Subcutaneous abdominal adipose tissue (tissue), 5 donors: ENCODE data around the gene GLRB.
"Not testable (repeated sequence)": the region's sequence is repeated elsewhere in the genome, so short reads cannot be mapped to it uniquely, and the experiment has no call there.

ENCODE experiments used
- H3K27ac ChIP-seq: one replicate; pipeline ENCODE4 v1.7.0; 2013; ENCODE audit warnings: low read depth, mild to moderate bottlenecking, inconsistent platforms, low read length, moderate library complexity
- H3K27me3 ChIP-seq, 5 donors: one replicate each; pipeline ENCODE4 v1.7.0; 2013; ENCODE audit warnings: low read length in 5 of 5, inconsistent platforms in 1 of 5; ENCODE audit not compliant: control insufficient read depth in 5 of 5, insufficient read depth in 4 of 5
- H3K36me3 ChIP-seq, 5 donors: one replicate each; pipeline ENCODE4 v1.7.0; 2013; ENCODE audit warnings: low read length in 5 of 5; ENCODE audit not compliant: control insufficient read depth in 5 of 5, insufficient read depth in 5 of 5
- H3K4me1 ChIP-seq, 5 donors: one replicate each; pipeline ENCODE4 v1.7.0; 2013; ENCODE audit warnings: low read length in 5 of 5, mild to moderate bottlenecking in 3 of 5, moderate library complexity in 1 of 5; ENCODE audit not compliant: control insufficient read depth in 5 of 5, insufficient read depth in 5 of 5
- H3K4me3 ChIP-seq, 5 donors: one replicate each; pipeline ENCODE4 v1.7.0; 2013; ENCODE audit warnings: low read length in 5 of 5, low read depth in 1 of 5
- H3K9ac ChIP-seq, 5 donors: one replicate each; pipeline ENCODE4 v1.7.0; 2013; ENCODE audit warnings: low read length in 5 of 5, mild to moderate bottlenecking in 4 of 5, moderate library complexity in 3 of 5
- H3K9me3 ChIP-seq, 5 donors: one replicate each; pipeline ENCODE4 v1.7.0; 2013; ENCODE audit warnings: low read length in 5 of 5; ENCODE audit not compliant: control insufficient read depth in 5 of 5
- donor health status: healthy.
- donor health status: healthy.
- donor health status: healthy.
- donor health status: healthy.
- donor health status: healthy.

The GLRB gene

DNA sequence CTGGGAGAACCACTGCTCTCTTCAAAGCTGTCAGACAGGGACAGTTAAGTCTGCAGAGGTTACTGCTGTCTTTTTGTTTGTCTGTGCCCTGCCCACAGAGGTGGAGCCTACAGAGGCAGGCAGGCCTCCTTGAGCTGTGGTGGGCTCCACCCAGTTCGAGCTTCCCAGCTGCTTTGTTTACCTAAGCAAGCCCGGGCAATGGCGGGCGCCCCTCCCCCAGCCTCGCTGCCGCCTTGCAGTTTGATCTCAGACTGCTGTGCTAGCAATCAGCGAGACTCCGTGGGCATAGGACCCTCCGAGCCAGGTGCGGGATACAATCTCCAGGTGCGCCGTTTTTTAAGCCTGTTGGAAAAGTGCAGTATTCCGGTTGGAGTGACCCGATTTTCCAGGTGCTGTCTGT lies 104.3 kb downstream of the GLRB start:
- H3K27me3 ChIP-seq, H3K4me1 ChIP-seq, H3K27ac ChIP-seq, H3K4me3 ChIP-seq, H3K36me3 ChIP-seq, H3K9me3 ChIP-seq, H3K9ac ChIP-seq: not testable (repeated sequence)

DNA sequence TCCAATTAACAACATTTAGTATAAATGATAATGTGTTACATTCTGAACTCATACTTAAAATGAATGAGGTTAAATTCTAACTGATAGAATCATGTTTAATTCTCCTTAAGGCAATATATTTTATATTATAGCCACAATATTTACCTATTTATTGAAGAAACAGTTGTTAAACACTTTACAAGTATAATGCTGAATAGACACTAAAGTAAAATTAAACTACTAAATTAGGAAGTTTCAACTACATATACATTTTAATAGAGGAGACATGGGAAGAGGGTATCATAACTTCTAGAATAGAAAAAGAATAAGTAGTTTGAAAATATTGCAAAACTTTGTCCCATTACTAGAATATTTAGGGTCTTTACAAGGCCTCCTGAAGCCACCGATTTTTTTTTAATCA lies 108.3 kb downstream of the GLRB start:
- no peak overlapping the region for H3K9ac ChIP-seq
- no peaks in the 10 kb centered on the region for H3K4me1 ChIP-seq
- no peak overlapping the region for H3K27ac ChIP-seq
- no peaks in the 10 kb centered on the region for H3K36me3 ChIP-seq
- peaks cover 0 to 5% (median 0%) of the 10 kb centered on the region in 5 donors for H3K9me3 ChIP-seq
- H3K4me3 ChIP-seq: no peak overlapping the region
- no peaks in the 10 kb centered on the region for H3K27me3 ChIP-seq

DNA sequence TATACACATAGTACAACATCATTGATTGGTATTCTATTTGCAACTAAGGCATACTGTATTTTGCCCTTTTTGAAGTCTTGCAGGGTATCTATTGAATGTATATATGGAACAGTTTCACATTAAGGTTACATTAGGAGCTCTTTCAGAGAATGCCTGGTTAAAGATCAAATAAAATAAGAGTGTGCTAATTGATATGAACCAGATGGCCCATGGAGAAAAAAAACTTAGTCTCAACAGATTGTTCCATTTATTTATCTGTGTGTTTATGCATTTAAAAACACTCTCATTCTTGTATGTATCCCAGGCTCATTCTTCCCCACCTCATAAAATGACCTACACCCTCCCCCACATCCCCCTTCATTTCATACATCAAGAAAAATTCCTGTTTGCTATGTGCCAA lies 109.4 kb downstream of the GLRB start:
- no peak overlapping the region for H3K27ac ChIP-seq
- H3K9me3 ChIP-seq: peaks cover 0 to 5% (median 0%) of the 10 kb centered on the region in 5 donors
- no peak overlapping the region for H3K4me3 ChIP-seq
- H3K4me1 ChIP-seq: no peaks in the 10 kb centered on the region
- H3K36me3 ChIP-seq: no peaks in the 10 kb centered on the region
- no peak overlapping the region for H3K9ac ChIP-seq
- no peaks in the 10 kb centered on the region for H3K27me3 ChIP-seq

DNA sequence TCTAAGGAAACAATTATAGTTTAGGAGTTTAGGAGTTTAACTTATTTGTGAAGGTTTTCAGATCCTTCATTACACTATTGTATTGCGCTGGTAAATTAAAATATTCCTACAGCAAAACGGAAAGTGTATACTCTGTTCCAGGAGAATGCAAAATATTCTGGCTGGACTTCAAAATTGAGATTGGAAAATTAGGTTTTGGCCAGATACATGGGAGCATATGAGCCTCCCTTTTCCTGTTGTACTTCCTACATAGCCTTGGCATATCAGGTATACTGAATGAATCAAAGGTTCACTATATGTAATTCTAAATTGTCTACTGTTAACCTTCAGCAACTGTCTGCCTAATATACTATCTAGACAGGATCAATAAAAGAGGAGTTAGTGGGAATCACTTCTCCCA lies 119.4 kb downstream of the GLRB start:
- Histone ChIP-seq H3K36me3 (no peaks in the 10 kb centered on the region), H3K27ac (no peak overlapping the region), H3K9ac (no peak overlapping the region), H3K9me3 (no peaks in the 10 kb centered on the region), H3K27me3 (no peaks in the 10 kb centered on the region), H3K4me3 (no peak overlapping the region), H3K4me1 (no peaks in the 10 kb centered on the region)

DNA sequence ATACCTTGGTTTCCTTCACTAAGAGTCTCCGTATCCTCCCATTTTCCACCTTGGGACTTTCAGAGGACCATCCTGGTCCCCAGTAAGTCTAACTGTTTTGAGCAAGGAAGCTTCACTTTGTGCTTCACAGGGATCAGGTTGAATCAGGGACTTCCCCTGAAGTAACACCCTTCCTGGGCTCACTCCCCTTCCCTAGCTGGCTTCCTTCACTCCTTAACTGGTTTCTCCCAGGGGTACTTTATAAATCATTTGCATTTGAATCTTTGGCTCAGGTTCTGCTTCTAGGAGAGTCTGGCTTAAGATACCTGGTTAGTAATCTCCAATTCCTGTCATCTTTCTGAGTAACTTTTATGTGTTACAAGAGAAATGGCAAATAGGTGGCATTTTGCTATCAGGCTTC lies 120.1 kb downstream of the GLRB start:
- H3K9ac ChIP-seq: no peak overlapping the region
- H3K4me1 ChIP-seq: no peaks in the 10 kb centered on the region
- no peaks in the 10 kb centered on the region for H3K27me3 ChIP-seq
- no peak overlapping the region for H3K27ac ChIP-seq
- no peak overlapping the region for H3K4me3 ChIP-seq
- H3K36me3 ChIP-seq: no peaks in the 10 kb centered on the region
- no peaks in the 10 kb centered on the region for H3K9me3 ChIP-seq

DNA sequence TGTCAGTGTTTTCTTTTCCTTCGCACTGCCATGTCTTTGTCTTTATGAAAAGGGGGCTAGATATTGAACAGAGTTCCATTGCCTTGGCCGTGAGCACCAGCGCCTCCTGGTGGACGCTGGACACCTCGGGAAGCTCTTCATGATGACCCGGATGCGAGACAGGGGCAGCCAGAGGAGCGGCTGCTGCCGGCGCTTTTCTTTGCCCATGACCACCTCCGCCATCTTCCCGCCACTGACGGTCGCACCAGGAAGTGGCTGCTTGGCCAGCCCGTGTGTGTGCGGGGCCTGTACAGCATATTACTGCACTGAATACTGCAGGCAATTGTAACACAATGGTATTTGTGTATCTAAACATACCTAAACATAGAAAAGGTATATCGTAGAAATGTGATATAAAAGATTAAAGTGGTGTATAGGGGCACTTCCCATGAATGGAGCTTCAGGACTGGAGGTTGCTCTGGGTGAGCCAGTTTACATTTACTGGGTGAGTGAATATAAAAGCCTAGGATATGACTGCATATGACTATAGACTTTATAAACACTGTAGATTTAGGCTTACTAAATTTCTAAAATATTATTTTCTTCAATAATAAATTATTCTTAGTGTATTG lies 128.8 kb downstream of the GLRB start:
- H3K27ac ChIP-seq: no peak overlapping the region
- peaks cover 0 to 3% (median 0%) of the 10 kb centered on the region in 5 donors for H3K9me3 ChIP-seq
- peaks cover 0 to 5% (median 0%) of the 10 kb centered on the region in 5 donors for H3K27me3 ChIP-seq
- H3K9ac ChIP-seq: no peak overlapping the region
- H3K4me1 ChIP-seq: no peaks in the 10 kb centered on the region
- no peaks in the 10 kb centered on the region for H3K36me3 ChIP-seq
- no peak overlapping the region for H3K4me3 ChIP-seq

DNA sequence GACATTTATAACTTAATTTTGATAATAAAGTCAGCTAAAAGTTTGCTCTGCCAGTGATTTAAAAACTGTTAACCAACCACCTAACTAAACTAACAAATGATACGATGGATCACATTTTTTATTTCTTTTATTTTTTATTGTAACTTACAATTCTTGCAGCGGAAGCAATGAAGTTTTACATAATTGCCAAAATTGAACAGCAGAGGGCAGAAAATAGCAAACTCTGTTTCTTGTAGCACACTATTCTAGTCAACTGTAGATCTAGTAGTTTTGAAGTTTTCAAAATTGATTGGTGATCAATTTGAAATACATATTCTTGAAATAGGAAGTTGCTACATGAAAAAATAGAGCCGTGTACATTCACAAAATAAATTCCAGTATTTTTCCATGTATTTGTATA lies 141.8 kb downstream of the GLRB start:
- peaks cover 0 to 19% (median 15%) of the 10 kb centered on the region in 5 donors for H3K4me1 ChIP-seq
- no peak overlapping the region for H3K9ac ChIP-seq
- H3K36me3 ChIP-seq: no peaks in the 10 kb centered on the region
- peaks cover 24 to 36% (median 31%) of the 10 kb centered on the region in 5 donors for H3K27me3 ChIP-seq
- H3K27ac ChIP-seq: no peak overlapping the region
- no peak overlapping the region for H3K4me3 ChIP-seq
- no peaks in the 10 kb centered on the region for H3K9me3 ChIP-seq

DNA sequence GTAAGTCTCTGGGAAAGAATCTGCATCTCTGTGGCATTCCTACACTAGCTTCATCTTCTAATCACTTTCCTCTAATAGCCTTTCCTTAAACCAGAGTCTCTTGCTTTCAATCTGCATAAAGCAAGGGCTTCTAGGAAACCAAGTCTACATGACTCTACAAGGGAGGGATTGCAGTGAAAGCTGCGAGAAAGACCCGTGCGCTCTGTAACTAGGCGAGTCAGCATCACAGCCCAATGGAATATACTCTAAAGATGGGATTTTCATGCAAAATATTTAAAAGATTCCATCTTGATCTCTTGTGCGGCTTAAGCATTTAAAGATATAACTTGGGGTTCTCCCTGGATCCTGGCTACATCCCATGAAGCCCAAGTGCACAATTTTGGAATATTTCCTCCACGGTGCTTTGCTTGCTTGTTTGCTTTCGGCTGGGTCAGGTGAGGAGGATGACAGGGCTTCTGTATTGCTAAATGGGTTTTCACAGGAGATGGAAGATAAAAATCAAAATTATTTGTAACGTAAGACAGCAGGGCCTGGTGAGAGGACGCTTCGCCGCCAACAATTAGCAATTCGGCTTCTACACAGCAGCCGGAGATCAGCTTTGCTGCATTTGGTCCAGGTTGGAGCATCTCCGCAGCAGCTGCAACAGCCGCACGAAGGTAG lies 143.9 kb downstream of the GLRB start:
- Histone ChIP-seq H3K27me3 (peaks cover 27 to 43% (median 32%) of the 10 kb centered on the region in 5 donors), H3K36me3 (no peaks in the 10 kb centered on the region), H3K4me3 (peak overlapping the region in 2 of 5 donors; percentile 39 to 50), H3K27ac (no peak overlapping the region), H3K9me3 (no peaks in the 10 kb centered on the region), H3K9ac (no peak overlapping the region), H3K4me1 (peaks cover 0 to 21% (median 17%) of the 10 kb centered on the region in 5 donors)

DNA sequence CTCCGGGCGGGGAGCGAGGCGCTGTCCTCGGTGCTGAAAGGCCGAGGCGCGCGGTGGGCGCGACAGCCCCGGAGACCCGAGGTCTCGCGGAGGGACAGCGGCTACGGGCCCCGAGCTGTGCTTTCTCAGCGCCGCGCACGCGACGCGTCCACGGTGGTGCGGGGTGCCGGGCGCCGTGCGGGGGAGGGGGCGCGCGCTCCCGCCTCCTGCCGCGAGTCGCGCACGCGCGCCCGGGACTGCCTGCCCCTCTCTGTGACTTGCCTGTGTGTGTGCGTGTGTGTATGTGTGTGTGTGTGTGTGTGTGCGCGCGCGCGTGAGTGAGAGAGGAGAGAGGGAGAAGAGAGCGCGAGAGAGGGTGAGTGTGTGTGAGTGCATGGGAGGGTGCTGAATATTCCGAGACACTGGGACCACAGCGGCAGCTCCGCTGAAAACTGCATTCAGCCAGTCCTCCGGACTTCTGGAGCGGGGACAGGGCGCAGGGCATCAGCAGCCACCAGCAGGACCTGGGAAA lies 144.5 kb downstream of the GLRB start, which contains the start of gene GRIA2:
TSS of gene GRIA2 (plus strand) at position 358 of the 511 bp plus-strand sequence. CDS start 315 bp downstream, outside the sequence.
- H3K9ac ChIP-seq: no peak within 1 kb of the TSS
- H3K27ac ChIP-seq: no peak within 1 kb of the TSS
- peaks cover 27 to 43% (median 31%) of the 10 kb centered on the region in 5 donors for H3K27me3 ChIP-seq

DNA sequence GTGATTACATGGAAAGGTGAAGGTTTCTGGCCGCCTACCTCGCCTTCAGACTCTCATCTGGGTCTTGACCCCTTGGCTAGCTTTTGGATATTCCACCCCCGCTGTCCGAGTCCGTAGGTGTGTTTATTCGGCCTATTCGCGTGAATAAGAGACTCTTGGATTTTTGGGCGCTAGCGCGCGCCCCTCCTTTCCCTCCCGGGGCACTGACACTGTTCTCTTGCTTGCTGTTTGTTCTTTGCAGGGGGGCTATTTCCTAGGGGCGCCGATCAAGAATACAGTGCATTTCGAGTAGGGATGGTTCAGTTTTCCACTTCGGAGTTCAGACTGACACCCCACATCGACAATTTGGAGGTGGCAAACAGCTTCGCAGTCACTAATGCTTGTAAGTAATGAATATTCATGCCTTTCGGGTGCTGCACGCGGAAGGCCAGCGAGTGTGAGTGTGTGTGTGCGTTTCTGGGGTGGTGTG lies 145.5 kb downstream of the GLRB start:
- Histone ChIP-seq H3K4me1 (peaks cover 0 to 21% (median 17%) of the 10 kb centered on the region in 5 donors), H3K27ac (no peak overlapping the region), H3K27me3 (peaks cover 27 to 43% (median 31%) of the 10 kb centered on the region in 5 donors), H3K9ac (no peak overlapping the region), H3K36me3 (no peaks in the 10 kb centered on the region), H3K9me3 (no peaks in the 10 kb centered on the region), H3K4me3 (peak overlapping the region in 2 of 5 donors; percentile 38 to 53)

More for the DNA sequence above, 144.5 kb downstream of the GLRB start, which contains the start of gene GRIA2:
- H3K4me3 ChIP-seq: peak within 1 kb of the TSS in 4 of 5 donors; percentile 22 to 50 (median 38)
- H3K4me1 ChIP-seq: peaks cover 0 to 21% (median 17%) of the 10 kb centered on the region in 5 donors
- H3K9me3 ChIP-seq: no peaks in the 10 kb centered on the region
- H3K36me3 ChIP-seq: no peaks in the 10 kb centered on the region
